Measurements from ENCODE around the gene SUPT16H. TPM values are rescaled to one million over a fixed set of nuclear protein-coding genes. Genes with fewer than 3 reads are reported as not detected.

The SUPT16H gene
- total and polyA plus RNA-seq, 2 of the 8 experiments (the other 6 are each of a cell fraction or from before 2014, with no cell fraction given), result 138 to 201 TPM

- TF ChIP-seq SIRT6 (IDR thresholded peaks at IDR 0.05; ENCODE audit: low read length) (no peak), BACH1 (IDR thresholded peaks at IDR 0.05; ENCODE audit: low read length) (no peak), GABPA (IDR thresholded peaks at IDR 0.05; ENCODE audit: borderline replicate concordance, insufficient read depth, low read length) (no peak)
Measured at GRCh38 chr14:21406213-21406612, 22.4 kb upstream of the SUPT16H start (continued).
